ENCODE measurements around the gene HACD4.
"Not testable (repeated sequence)": the region's sequence is repeated elsewhere in the genome, so short reads cannot be mapped to it uniquely, and the experiment has no call there.

Gene HACD4

DNA sequence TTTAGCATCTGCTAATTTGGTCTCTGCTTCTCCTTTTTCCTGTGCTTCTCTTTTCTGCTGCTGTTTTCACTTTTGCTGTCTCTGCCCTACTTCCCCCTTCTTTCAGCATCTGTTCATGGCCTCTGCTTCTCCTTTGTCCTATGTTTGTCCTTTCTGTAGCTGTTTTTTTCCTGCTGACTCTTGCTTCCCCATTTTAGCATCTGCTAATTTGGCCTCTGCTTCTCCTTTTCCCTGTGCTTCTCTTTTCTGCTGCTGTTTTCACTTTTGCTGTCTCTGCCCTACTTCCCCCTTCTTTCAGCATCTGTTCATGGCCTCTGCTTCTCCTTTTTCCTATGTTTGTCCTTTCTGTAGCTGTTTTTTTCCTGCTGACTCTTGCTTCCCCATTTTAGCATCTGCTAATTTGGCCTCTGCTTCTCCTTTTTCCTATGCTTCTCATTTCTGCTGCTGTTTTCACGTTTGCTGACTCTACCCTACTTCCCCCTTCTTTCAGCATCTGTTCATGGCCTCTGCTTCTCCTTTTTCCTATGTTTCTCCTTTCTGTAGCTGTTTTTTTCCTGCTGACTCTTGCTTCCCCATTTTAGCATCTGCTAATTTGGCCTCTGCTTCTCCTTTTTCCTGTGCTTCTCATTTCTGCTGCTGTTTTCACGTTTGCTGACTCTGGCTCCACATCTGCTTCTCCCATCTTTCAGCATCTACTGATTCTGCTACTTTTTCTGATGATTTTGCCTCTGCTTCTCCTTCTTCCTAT lies 57.1 kb downstream of the HACD4 start:
- not testable (repeated sequence) for DNase-seq (ENCODE audit: insufficient read length, low spot score); FAIRE-seq

DNA sequence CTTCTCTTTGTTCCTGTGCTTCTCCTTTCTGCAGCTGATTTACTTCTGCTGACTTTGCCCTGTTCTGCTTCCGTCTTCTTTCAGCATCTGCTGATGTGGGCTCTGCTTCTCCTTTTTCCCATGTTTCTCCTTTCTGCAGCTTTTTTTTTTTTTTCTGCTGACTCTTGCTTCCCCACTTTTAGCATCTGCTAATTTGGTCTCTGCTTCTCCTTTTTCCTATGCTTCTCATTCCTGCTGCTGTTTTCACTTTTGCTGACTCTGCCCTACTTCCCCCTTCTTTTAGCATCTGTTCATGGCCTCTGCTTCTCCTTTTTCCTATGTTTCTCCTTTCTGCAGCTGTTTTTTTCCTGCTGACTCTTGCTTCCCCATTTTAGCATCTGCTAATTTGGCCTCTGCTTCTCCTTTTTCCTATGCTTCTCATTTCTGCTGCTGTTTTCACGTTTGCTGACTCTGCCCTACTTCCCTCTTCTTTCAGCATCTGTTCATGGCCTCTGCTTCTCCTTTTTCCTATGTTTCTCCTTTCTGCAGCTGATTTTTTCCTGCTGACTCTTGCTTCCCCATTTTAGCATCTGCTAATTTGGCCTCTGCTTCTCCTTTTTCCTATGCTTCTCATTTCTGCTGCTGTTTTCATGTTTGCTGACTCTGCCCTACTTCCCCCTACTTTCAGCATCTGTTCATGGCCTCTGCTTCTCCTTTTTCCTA lies 58.0 kb downstream of the HACD4 start:
- not testable (repeated sequence) for DNase-seq (ENCODE audit: insufficient read length, low spot score); FAIRE-seq

DNA sequence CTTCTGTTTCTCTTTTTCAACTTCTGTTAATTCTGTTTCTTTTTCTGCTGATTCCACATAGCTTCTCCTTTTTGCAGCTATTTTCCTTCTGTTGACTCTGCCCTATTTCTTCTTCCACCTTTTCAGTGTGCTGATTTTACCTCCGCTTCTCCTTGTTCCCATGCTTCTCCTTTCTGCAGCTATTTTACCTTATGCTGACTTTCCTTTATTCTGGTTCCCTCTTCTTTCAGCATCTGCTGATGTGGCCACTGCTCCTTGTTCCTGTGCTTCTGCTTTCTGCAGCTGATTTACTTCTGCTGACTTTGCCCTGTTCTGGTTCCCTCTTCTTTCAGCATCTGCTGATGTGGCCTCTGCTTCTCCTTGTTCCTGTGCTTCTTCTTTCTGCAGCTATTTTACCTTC lies 58.8 kb downstream of the HACD4 start:
- DNase-seq (ENCODE audit: insufficient read length, low spot score) (no peak), FAIRE-seq (peak; percentile 21)

DNA sequence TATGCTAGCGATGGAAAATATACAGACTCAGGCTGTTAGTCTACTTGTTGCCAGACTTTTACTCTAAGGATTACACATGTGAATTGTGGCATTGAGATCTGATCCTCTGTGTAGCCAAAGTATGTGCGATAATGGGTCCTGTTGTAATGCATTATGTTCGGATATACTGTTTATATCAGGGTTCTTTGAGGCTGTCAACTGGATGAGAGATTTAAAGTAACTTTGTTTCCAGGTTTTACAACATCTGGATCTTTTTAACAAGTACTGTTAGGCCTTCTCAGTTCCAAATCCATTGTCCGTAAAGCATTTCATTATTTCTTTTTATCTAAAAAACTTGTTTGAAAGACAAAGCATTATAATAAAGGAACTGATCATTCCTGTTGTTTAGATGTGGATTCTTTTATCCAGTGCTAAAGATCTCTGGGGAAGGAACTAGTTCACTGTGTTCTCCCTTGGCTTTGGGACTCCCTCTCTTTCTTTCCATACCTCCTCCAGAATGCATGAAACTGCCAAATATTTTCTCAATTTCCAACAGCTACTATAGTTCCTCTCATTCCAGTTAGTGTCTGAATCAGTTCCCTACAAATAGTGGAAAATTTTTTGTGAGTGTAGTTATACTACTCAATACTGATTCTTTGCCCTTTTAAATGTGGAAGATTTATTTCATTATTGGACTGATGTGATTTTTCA lies 68.8 kb downstream of the HACD4 start:
- DNase-seq (ENCODE audit: insufficient read length, low spot score) = no peak
- no peak for FAIRE-seq

DNA sequence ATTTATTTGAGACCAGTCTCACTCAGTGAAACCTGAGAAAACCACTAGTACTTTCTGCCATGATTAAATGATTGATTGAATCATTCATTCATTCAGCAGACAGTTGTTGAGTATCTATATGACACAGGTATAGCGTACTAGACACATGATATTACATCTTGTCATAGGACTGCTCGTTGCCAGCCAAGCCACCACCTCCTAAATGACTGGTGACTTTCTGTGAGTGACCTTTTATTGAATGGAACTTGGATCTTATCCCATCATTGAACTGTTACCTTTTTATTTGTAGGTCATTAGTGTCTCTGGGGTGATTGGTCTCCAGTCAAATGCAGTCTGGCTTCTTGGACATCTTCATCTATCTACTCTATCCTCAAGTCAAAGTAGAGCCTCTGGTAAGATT lies 80.7 kb downstream of the HACD4 start:
- FAIRE-seq (no peak), DNase-seq (ENCODE audit: insufficient read length, low spot score) (no peak)

Data from GM19239 (cell line).